Lung (tissue), 12 donors: ENCODE results near the gene ZBED2. TPM values are rescaled to one million over a fixed set of nuclear protein-coding genes. Genes with fewer than 3 reads are reported as not detected.
A peak's percentile ranks its signal among the peaks of the same experiment; 100 is the strongest.

Experiments
- ATAC-seq: fragments of 200-7000 bp; cut with Tn5 transposase; one replicate; pipeline ENCODE4 v1.9.1; 2020; ENCODE audit warnings: moderate number of reproducible peaks; ENCODE audit not compliant: insufficient read depth, low FRiP score
- DNase-seq, 3 donors: peaks; one replicate each; pipeline ENCODE4 v3.0.0-alpha.2; 2013 to 2017
- H3K27ac ChIP-seq, 2 donors: one replicate each; pipeline ENCODE4 v1.5.1; 2013; ENCODE audit warnings: mild to moderate bottlenecking in 2 of 2, moderate library complexity in 2 of 2, control low read depth in 1 of 2, inconsistent platforms in 1 of 2, low read depth in 1 of 2, low read length in 1 of 2
- H3K27me3 ChIP-seq, 3 donors: one replicate each; pipeline ENCODE4 v1.5.1; 2013; ENCODE audit warnings: low read length in 2 of 3; ENCODE audit not compliant: control insufficient read depth in 3 of 3, insufficient read depth in 3 of 3
- H3K36me3 ChIP-seq, 4 donors: one replicate each; pipeline ENCODE4 v1.5.1; 2013; ENCODE audit warnings: low read length in 4 of 4, mild to moderate bottlenecking in 1 of 4, moderate library complexity in 1 of 4; ENCODE audit not compliant: control insufficient read depth in 4 of 4, insufficient read depth in 4 of 4
- H3K4me1 ChIP-seq, 5 donors: one replicate each; pipeline ENCODE4 v1.5.1; 2013; ENCODE audit warnings: low read length in 5 of 5, mild to moderate bottlenecking in 2 of 5, moderate library complexity in 1 of 5; ENCODE audit not compliant: control insufficient read depth in 5 of 5, insufficient read depth in 5 of 5
- H3K4me3 ChIP-seq: one replicate; pipeline ENCODE4 v1.5.1; 2013; ENCODE audit warnings: mild to moderate bottlenecking, control low read depth, moderate library complexity
- H3K9ac ChIP-seq, 2 donors: one replicate each; pipeline ENCODE4 v1.5.1; 2013; ENCODE audit warnings: low read length in 2 of 2, control low read depth in 1 of 2; ENCODE audit not compliant: insufficient read depth in 1 of 2
- H3K9me3 ChIP-seq, 4 donors: one replicate each; pipeline ENCODE4 v1.5.1; 2013; ENCODE audit warnings: low read length in 3 of 4, mild to moderate bottlenecking in 1 of 4, moderate library complexity in 1 of 4; ENCODE audit not compliant: control insufficient read depth in 4 of 4, insufficient read depth in 3 of 4
- WGBS, 2 donors: extraction: QIAGEN DNeasy Blood & Tissue Kit; methylation state at CpG; one replicate each; pipeline ENCODE4 v1.1.7; 2013; 5-methylcytosine and 5-hydroxymethylcytosine counted together
- polyA plus RNA-seq, 2 donors: library from polyadenylated mRNA; stranded (reverse); fragments of 200-250 nt; gene quantifications; one replicate each; pipeline ENCODE4 v1.2.1, GENCODE V29; 2013
- total RNA-seq, 2 donors: library from RNA; depleted of rRNA in 1 of 2; stranded (reverse); fragments of >200 nt in 1 of 2; gene quantifications; one replicate each; pipeline ENCODE4 v1.2.1, GENCODE V29; 2014 to 2021
- TF ChIP-seq, protein P1 (sequence below): IDR thresholded peaks from 2 replicates; pipeline ENCODE4 v1.5.1; 2012; ENCODE audit warnings: mild to moderate bottlenecking; ENCODE audit errors: control extremely low read depth, extremely low read depth
- donor health status: control.
- donor health status: control.
- donor health status: Bipolar disorder and iron deficiency.
- donor health status: healthy.
- donor health status: DM: yes; HTN: yes; CAD: no.

The ZBED2 gene
- total and polyA plus RNA-seq, 4 donors = 0.60 to 9.5 (median 5.7) TPM

GRCh38 chr3:111548092-111548491, 47.1 kb downstream of the ZBED2 start:
- no peaks in the 10 kb centered on the region for H3K4me1 ChIP-seq
- ATAC-seq (peak; percentile 27), DNase-seq (no peak)
- TF ChIP-seq, protein P1, sequence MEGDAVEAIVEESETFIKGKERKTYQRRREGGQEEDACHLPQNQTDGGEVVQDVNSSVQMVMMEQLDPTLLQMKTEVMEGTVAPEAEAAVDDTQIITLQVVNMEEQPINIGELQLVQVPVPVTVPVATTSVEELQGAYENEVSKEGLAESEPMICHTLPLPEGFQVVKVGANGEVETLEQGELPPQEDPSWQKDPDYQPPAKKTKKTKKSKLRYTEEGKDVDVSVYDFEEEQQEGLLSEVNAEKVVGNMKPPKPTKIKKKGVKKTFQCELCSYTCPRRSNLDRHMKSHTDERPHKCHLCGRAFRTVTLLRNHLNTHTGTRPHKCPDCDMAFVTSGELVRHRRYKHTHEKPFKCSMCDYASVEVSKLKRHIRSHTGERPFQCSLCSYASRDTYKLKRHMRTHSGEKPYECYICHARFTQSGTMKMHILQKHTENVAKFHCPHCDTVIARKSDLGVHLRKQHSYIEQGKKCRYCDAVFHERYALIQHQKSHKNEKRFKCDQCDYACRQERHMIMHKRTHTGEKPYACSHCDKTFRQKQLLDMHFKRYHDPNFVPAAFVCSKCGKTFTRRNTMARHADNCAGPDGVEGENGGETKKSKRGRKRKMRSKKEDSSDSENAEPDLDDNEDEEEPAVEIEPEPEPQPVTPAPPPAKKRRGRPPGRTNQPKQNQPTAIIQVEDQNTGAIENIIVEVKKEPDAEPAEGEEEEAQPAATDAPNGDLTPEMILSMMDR = no peak
- no peaks in the 10 kb centered on the region for H3K27me3 ChIP-seq
- H3K9me3 ChIP-seq = no peaks in the 10 kb centered on the region
- no peak overlapping the region for H3K27ac ChIP-seq
- H3K4me3 ChIP-seq = no peak overlapping the region
- H3K9ac ChIP-seq = no peak overlapping the region
- H3K36me3 ChIP-seq = no peaks in the 10 kb centered on the region
- 70 to 76% methylated on average over 1 of the region's 1 CpG for WGBS, 2 donors

- Histone ChIP-seq H3K27me3 (no peaks in the 10 kb centered on the region), H3K4me1 (no peaks in the 10 kb centered on the region), H3K4me3 (no peak overlapping the region), H3K36me3 (no peaks in the 10 kb centered on the region), H3K9me3 (no peaks in the 10 kb centered on the region), H3K9ac (no peak overlapping the region), H3K27ac (no peak overlapping the region)
- DNase-seq (no peak), ATAC-seq (peak; percentile 50)
- WGBS, 2 donors = 21 to 59% methylated on average over 4 of the region's 4 CpGs
- TF ChIP-seq, protein P1 = no peak
Observed at GRCh38 chr3:111547631-111548030, 47.5 kb downstream of the ZBED2 start.

DNA sequence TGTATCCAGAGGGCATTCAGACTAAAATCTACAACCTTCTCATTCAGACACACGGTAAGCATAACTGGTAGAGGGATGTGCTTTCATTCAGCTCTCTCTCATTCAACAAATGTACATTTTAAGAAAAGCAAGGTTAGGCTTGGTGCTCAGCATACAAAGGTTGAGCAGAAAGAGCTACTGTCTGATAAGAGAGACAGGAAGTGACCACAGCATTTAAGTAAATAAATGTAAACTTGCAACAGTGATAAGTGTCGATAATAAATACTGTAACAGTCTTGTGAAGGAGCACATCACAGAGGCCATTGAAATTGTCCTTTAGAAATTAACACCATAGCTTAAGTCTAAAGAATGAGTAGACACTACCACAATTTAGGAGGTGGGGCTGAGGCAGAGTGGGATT, 49.8 kb downstream of the ZBED2 start:
- ATAC-seq (no peak), DNase-seq (no peak)
- Histone ChIP-seq H3K27me3 (no peaks in the 10 kb centered on the region), H3K9ac (no peak overlapping the region), H3K36me3 (no peaks in the 10 kb centered on the region), H3K9me3 (no peaks in the 10 kb centered on the region), H3K27ac (no peak overlapping the region), H3K4me3 (no peak overlapping the region), H3K4me1 (peaks cover 0 to 5% (median 0%) of the 10 kb centered on the region in 5 donors)
- WGBS, 2 donors = 53 to 67% methylated on average over 2 of the region's 2 CpGs
- TF ChIP-seq, protein P1 = no peak

Other genes with a start within 250 kb of the ZBED2 start
- gene CD96, start 53.1 kb downstream of the ZBED2 start, total RNA-seq = 1 to 10 TPM; 3.0 to 3.1 TPM
- gene CD96, start 53.1 kb downstream of the ZBED2 start, polyA plus RNA-seq = 1 to 10 TPM in 1 of 2 donors, under 1 TPM in 1; 0.69 to 1.9 TPM
- gene PLCXD2, start 79.3 kb upstream of the ZBED2 start, total RNA-seq = 1 to 10 TPM; 4.0 to 6.4 TPM
- 10 to 100 TPM in 1 of 2 donors, 1 to 10 TPM in 1; 8.4 to 17.7 TPM for gene PLCXD2, start 79.3 kb upstream of the ZBED2 start, polyA plus RNA-seq